Measurements from ENCODE around the gene PRKCA.

DNA sequence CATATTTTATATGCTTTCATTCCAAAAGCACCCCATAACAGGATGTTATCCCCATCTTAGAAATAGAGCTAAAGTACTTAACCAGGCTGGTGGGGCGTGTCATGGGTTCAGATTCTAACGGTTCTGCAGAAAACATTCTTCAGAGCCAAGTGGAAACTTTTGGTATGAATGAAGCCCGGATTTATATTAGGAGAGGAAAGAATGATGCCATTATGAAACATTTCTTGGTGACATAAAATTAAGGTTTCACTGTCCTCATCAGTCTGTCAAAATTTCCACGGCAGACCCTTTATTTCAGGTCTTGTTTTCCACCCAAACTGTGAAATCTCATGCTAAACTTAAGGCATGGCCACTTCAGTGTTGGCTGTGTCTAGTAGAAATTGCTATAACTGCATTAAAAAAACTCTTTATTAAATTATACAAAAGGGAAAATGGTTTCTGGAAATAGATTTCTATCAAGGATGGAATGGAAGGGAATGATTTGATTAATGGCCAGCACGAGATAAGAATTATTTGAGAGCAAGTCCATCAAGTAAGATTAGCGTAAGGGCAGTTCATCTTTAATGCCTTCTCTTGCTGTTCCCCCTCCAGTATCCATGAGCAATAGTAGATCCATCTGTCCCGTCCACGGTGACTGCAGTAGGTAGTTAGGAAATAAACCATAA, 11.7 kb downstream of the PRKCA start:
- TF ChIP-seq, protein P1, sequence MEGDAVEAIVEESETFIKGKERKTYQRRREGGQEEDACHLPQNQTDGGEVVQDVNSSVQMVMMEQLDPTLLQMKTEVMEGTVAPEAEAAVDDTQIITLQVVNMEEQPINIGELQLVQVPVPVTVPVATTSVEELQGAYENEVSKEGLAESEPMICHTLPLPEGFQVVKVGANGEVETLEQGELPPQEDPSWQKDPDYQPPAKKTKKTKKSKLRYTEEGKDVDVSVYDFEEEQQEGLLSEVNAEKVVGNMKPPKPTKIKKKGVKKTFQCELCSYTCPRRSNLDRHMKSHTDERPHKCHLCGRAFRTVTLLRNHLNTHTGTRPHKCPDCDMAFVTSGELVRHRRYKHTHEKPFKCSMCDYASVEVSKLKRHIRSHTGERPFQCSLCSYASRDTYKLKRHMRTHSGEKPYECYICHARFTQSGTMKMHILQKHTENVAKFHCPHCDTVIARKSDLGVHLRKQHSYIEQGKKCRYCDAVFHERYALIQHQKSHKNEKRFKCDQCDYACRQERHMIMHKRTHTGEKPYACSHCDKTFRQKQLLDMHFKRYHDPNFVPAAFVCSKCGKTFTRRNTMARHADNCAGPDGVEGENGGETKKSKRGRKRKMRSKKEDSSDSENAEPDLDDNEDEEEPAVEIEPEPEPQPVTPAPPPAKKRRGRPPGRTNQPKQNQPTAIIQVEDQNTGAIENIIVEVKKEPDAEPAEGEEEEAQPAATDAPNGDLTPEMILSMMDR (IDR thresholded peaks at IDR 0.05 in 2 of 3, conservative IDR thresholded peaks at IDR 0.05 in 1 of 3; ENCODE audit: control insufficient read depth in 2 of 3, extremely low read depth in 1 of 3, insufficient read depth in 1 of 3, low read depth in 3 of 3, low read length in 3 of 3), result no peak
- TF ChIP-seq, protein P2, sequence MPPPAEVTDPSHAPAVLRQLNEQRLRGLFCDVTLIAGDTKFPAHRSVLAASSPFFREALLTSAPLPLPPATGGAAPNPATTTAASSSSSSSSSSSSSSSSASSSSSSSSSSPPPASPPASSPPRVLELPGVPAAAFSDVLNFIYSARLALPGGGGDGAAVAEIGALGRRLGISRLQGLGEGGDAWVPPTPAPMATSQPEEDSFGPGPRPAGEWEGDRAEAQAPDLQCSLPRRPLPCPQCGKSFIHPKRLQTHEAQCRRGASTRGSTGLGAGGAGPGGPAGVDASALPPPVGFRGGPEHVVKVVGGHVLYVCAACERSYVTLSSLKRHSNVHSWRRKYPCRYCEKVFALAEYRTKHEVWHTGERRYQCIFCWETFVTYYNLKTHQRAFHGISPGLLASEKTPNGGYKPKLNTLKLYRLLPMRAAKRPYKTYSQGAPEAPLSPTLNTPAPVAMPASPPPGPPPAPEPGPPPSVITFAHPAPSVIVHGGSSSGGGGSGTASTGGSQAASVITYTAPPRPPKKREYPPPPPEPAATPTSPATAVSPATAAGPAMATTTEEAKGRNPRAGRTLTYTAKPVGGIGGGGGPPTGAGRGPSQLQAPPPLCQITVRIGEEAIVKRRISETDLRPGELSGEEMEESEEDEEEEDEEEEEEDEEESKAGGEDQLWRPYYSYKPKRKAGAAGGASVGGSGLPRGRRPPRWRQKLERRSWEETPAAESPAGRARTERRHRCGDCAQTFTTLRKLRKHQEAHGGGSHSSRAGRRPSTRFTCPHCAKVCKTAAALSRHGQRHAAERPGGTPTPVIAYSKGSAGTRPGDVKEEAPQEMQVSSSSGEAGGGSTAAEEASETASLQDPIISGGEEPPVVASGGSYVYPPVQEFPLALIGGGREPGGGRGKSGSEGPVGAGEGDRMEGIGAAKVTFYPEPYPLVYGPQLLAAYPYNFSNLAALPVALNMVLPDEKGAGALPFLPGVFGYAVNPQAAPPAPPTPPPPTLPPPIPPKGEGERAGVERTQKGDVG (CRISPR knock-in tag; IDR thresholded peaks at IDR 0.05), result no peak
- TF ChIP-seq EP300 (IDR thresholded peaks at IDR 0.05; ENCODE audit: borderline replicate concordance in 1 of 2, control insufficient read depth in 1 of 2, low read depth in 2 of 2, low read length in 2 of 2) (no peak), TCF3 (IDR thresholded peaks at IDR 0.05; ENCODE audit: borderline replicate concordance, insufficient read depth, low read depth, low read length) (no peak)

All from GM12878 (cell line).